ENCODE measurements around the gene MYADML2.

Gene MYADML2

DNA sequence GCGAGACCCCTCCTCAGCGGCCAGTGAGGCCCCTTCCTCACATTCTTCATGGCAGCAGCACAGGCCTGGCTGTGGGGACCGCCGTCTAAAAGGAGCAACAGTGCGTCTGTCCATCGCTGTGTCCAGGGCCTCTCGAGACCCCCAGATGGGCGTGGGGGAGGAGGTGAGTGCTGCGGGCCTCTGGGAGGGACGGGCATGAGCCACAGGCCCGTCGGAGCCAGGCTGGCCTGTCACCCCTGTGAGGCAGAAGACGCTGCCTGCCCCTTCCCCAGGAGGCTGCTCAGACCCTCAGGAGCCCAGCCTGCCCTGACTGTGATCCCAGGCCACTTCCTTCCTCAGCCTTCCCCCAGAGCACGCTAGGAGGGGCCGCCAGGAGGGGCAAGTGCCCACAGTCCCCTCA, 7.8 kb downstream of the MYADML2 start:
- no peak for DNase-seq (ENCODE audit: low read depth)

DNA sequence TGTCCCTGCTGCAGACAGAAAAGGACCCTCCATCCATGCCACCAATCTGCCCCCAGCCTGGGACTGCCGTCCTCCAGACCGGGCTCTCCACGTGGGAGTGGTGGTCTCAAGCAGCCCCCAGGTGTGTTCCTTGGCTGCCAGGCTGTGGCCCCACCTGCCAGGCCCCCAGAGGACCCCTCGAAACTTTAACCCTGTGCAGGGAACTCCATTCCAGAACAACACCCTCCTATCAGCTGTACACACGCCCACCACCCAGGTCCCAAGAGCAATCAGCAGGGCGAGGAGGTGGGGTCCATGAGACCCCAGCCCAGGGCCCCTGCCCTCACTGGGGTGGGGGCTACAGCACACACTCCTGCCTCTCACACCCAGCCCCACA, 11.3 kb downstream of the MYADML2 start:
- no peak for DNase-seq (ENCODE audit: low read depth)

DNA sequence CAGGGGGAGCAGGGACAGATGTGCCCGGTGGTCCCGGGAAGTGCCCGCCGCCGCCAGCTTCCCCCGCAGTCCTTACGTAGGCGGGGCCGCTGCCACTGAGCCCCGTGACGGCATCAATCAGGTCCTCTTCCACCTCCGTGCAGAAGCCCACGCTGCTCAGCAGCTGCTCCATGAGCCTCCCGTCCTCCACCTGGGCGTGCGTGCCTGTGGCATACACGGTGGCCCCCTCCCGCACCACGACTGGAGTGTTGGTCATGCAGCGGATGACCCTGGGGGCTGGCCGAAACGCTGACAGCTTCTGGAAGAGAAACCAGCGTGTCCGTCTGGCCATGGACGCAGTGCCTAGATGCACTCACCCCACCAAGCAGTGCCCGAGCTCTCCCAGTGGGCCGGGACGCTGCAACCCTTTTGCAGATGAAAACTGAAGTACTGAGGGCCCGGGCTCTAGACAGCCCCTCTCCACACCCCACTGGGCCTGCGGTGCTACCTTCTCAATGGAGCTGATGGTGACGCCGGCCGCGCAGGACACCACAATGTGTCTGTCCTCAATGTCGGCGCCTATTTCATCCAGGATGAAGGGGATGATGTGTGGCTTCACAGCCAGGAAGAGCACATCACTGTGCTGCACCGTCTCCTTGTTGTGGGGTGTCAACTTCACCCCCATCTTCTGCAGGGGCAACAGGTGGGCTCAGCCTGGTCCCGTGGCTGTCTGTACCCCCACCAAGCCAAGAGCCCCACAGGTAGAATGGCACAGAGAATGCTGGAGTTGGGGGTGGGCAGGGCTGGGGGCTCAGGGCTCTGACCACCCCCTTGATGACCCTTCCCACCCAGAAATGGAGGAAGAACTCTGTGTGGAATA, 12.0 kb downstream of the MYADML2 start:
- no peak for DNase-seq (ENCODE audit: low read depth)

DNA sequence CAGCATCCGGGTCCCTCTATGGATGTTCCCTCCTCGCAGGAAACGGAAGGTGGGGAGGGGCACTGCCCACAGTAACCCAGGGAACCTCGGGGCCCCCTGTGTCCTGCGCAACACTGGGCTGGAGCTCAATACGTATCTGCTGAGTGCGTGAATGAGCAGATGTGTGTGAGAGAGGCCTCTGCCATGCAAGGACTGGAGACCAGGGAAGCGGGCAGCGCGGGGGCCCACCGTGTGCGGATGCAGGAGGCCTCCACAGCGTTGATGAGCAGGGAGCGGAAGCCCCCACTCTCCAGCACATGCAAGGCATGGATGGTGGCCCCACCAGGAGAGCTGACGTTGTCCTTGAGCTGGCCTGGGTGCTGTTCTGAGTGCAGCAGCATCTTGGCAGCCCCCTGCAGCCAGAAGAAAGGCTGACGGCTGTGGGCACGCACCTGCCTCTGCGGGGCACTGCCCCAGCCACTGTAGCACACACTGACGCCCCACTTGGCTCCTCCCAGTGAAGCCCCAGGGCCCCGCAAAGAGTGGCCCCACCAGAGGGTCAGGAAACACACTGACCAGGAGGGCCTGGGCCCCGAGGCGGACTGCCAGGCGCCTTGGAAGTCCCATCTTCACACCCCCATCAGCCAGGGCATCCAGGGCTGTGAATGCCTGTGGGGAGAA, 12.8 kb downstream of the MYADML2 start:
- DNase-seq (ENCODE audit: low read depth), result no peak

DNA sequence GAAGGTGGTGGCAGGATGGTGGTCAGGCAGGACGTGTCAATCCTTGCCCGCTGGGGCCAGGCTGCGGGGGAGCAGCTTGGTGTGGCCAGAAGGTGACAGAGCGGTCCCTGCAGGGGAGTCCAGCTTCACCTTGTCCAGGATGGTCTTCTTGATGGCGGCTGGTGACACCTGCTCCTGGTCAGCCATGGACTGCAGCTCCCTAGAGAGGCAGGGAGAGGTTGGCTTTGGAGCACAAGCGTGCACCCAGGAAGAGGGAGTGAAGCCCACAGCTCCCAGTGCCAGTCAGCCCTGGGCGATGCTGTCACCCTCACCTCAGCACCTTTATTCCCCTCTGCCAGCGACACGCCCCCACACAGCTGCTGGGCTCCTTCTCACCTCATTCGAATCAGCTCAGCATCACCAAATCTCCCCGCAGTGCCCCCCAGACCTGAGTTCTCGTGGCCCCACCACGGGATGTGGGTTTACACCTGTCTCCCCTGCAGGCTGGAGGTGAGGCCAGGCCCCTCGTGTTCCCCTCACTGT, 13.8 kb downstream of the MYADML2 start:
- DNase-seq (ENCODE audit: low read depth), result no peak

DNA sequence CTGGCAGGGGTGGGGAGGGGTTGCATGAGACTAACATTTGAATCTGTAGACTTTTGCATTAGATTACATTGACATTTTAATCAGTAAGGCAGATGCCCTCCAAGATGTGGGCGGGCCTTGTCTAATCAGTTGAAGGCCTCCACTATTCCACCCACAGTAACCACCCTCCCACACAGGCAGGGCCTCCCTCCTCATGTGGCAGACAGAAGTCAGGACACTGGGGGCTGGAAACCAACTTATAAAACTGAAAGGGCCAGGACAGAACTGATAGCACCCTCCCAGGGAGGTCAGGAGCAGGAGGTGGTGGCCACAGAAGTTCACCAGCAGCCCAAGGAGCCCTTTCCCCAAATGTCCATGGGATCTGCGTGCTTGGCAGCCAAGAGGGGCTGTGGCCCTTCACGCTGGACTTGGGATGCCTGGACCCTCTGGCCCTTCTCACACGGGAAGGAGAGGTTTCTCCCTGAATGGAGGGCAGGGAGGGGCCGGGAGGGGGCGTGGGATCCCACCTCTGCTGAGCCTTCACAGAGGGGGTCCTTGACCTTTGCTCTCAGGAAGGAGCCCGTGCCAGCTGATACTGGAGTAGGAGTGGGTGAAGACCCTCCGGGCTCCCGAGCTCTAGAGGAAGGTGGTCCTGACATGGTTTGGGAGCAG, 14.6 kb downstream of the MYADML2 start:
- no peak for DNase-seq (ENCODE audit: low read depth)

DNA sequence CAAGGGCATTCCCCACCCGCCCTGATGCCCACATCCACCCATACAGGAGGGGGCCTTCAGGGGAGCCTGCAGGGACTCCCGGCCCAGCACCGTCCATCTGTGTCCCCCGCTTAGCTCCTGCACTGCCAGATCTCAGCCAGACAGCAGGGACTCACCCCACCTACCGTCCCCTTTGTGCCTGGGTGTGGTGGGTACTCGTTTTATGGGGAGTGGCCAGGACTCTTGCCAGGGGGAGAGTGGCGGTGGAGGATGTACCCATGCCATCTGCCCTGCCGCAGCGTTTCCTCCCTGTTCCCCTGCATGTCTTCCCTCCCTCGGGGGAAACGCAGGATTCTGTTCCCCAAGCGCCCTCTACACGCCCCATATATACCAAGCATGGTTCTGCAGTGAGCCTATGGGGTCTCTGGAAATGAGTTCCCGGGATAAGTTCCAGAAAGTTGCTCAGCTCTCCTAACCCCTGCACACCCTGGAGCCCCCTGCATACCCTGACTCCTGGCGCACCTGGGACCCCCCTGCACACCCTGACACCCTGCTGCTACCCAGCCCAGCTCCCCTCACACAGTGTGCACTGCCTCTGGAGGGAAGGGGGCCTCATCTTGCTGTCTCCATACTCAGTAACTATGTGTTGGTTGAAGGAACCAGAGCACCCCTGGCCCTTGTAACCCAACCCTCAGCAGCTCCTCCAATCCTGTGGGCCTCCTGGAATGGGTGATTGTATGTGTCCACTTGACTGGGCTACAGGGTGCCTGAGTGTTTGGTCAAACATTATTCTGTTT, 15.3 kb downstream of the MYADML2 start:
- DNase-seq (ENCODE audit: low read depth), result no peak

DNA sequence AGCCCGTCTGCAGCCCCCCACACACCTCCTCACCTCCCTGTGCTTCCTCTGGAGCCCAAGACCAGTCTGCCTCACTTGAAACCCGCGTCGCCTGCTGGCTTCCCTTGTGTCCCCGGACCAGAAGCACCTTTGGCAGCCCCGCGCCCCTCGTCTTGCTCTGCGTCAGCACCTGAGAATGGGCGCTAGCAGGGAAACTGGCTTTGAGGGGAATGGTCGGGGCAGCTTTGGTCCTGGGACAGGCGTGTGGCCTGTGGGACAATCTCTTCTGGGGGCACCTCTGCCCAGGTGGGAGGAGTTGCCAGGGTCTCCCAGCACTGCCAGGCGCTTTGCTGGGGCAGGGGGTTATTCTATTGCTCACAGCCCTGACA, 15.9 kb downstream of the MYADML2 start:
- no peak for DNase-seq (ENCODE audit: low read depth)

DNA sequence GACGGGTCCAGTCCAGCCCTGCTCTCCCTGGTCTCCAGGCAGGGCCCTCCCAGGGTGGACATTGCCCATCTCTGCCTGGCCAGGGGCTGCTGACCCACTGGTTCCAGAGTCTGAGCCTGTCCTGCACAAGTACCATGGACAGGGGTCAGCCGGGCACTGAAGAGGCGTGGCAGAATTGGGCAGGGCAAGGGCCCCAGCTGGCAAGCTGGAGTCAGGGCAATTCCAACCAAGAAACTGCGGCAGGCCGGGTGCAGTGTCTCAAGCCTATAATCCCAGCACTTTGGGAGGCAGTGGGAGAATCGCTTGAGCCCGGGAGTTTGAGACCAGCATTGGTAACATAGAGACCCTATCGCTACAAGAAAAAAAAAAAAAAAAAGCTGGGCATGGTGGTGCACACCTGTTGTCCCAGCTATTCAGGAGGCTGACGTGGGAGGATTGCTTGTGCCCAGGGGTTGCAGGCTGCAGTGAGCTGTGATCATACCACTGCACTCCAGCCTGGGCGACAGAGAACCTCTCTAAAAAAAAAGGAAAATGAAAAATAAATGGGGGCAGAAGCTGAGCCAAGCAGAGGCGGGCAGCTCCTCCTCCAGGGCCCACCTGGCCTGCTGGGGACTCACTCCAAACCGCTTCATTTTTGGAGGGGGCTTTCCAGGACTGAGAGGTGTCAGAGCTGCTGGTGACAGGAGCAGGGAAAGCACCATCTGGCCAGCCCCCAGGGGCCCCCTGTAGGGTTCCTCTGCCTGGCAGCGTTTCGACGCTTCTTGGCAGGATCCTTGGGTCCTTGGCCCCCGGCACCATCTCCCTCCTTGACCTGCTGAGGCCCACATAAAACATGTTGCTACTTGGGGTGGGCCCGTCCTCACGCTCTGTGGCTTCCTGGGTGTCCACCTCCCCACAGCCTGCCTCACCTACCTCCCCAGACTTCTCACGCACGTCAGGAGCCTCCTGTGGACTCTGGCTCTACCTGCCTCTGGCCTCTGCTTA, 16.6 kb downstream of the MYADML2 start:
- no peak for DNase-seq (ENCODE audit: low read depth)

DNA sequence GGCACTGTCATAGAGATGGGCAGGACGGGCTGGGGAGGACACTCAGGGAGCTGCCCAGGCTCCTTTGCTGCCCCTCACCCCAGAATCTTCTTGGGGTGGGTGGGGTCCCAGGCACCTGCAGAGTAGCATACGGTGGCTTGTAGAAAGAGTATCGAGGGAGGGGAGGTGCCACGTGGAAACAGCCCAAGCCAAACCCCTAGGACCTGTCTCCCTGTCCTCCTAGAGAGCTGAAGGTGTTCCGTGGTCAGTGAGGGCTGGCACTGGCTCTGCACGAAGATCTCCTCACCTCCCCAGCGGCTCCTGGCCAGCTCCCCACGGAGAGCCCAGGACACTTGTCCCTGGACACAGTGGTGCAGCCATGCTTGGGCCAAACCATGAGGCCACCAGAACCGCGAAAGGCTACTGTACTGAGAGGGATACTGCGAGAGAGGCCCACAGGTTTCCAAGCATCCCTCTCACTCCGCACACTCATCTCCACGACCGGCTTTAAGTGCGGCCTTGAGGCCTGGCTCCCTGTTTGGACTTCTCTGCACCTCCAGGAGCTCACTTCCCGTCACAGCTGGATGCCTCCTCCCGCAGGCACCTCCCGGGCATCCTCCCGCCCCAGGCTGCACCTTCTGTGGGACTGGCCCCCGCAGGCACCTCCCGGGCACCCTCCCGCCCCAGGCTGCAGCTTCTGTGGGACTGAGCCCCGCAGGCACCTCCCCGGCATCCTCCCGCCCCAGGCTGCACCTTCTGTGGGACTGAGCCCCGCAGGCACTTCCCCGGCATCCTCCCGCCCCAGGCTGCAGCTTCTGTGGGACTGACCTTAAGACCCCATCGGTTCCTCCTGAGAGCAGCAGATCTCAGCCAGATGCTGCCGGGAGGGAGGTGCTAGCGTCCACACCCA, 17.5 kb downstream of the MYADML2 start:
- no peak for DNase-seq (ENCODE audit: low read depth)

DNA sequence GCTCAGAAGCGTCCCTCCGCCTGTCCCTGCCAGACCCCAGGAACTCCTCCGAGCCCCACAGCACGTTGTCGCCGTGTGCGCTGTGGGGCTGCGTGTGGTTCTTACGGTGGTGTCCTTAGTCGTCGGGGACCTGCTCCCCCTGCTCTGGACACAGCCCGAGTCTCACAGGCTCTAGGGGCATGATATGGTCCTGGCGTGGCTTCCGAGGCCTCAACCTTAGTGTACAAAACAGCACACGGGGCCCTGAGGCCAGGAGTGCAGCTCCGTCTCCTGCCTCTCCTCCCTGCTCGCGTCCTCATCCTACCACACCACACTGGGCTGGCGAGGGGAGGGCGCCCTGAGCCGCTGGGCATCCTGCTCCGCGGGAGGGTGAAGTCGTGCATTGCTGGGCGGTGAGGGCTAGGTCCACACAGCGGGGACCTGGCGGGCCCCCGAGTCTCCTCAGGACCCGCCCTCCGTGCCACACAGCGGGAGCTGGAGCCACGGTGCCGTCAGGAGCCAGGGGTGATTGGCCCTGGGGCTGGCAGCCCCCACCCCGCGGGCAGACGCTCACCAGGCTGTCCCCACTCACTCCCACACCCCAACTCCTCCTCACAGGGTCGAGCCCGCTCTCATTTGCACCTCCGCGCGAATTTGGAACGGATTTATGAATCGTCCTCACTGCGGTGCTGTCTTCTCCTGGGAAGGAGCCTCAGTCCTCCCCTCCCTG, 18.3 kb downstream of the MYADML2 start:
- no peak for DNase-seq (ENCODE audit: low read depth)

DNA sequence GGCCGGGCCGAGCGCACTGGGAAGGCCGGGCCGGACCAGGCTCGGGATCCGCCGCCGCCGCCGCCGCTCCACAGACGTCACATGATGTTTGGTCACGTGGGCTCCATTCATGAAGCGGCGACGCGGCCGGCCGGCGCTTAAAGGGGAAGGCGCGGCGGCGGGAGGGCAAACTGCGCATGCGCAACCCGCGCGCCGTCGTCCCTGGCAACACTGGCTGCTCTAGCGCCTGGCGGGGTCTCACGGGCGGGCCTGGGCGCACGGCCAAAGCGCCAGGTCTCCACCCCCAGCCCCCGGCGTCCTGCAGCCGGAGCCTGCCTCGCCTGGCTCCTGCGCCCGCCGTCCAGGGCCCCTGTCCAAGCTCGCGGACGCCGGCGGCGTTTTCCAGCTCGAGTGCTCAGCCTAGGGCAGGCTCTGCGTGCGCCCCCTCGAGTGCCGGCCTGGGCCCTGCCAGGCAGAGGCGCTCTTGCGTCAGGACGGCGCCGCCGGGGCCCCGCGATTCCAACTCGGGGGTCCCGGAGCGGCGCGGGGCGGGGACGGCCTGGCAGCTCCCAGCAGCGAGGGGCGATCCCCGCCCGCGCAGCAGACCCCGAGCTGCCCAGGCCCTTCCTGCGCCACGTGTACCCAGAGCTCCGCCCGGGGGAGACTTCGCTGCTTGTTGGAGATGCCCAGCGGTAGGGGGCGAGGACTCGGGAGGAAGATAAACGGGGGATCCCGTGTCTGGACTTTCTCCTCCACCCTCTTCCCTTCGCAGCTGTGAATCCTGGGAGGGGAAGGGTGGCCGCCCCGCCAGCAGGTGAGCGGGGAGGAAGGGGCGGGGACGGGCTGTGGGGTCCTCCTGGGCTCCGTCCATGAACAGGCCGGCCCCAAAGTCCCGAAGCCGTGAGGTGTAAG, 19.1 kb downstream of the MYADML2 start, which contains the start of gene MAFG:
Gene MAFG, minus strand, starts transcription at position 83 of the 891 bp plus-strand sequence. CDS start 4,550 bp downstream, outside the sequence.
- DNase-seq (ENCODE audit: low read depth), result peak; percentile 93

DNA sequence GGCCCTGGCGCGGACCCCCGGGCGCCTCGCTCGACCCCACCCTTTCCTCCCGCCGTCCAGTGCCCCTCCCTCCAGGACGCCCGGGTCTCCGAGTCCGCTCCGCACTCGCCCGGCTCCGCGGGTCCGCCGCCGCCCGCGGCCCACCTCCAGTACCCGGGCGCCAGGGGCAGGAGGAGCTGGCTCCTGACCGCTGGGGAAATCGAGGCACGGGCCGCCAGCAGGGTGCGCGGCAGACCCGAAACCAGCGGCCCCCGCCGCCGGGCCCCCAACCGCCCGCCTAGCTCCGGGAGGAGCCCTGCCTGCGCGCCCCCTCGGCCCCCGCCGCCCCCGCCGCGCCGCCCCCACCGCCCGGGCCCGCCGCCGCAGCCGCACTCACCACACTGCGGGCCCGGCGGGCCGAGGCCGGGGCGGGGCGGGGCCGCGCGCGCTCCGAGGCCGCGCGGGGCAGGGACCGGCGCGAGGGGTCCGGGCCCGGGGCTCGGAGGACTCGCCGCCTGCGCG, 19.8 kb downstream of the MYADML2 start:
- no peak for DNase-seq (ENCODE audit: low read depth)

DNA sequence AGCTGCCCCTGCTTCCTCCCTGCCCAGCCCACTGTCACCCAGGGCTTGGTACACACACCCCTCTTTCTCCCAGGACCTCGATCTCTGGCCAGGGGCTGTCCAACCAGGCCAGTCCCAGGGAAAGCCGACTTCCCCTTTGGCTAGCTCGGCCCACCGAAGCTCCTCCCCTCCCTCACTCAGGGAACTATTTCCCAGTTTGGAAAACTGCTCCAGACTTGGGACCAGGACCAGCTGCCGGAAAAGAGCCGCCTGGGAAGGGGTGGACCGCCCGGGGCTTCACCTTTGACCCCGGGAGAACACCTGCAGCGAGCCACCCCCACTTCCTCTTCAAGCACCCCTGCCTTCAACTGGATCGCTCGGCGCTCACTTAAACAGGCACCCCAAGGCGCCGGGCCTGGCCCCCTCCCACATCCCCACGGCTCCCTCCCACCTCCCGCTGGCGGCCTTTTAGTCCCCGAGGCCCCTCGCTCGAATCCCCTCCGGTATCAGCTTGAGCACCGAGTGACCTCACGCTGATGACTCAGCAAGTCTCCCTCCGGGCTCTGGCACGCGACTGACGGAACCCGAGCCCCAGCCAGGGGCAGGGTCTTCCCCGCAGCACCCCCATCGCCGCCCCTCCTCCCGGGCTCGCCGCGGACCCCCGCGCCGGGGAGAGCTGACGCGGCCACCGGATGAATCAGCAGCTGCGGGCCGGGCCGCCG, 20.4 kb downstream of the MYADML2 start:
- DNase-seq (ENCODE audit: low read depth), result peak; percentile 89

DNA sequence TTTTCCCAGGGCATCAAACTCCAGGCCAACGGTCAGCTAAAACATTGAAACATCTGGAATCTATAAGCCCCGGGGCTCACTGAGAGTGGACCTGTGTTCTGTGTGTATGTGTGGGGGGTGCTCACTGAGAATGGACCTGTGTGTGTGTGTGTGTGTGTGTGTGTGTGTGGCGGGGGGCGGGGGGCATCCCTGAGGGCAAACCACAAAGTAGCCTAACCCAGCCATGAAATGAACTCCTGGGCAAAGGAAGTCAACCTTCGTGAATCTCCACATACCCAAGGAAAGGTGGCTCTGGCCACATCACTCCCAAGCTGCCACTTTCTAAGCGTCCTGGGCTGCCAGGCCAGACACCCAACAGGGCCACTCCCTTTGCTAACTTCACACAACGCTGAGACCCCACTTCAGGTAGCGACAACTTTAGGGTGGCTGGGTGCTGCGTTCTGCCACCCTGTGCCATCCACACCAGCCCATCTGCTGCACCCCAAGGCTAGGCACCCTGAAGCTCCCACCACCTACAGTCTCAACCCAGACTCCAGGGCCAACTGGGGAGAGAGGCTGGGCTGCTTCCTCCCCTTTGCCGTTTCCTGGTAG, 21.1 kb downstream of the MYADML2 start:
- no peak for DNase-seq (ENCODE audit: low read depth)

DNA sequence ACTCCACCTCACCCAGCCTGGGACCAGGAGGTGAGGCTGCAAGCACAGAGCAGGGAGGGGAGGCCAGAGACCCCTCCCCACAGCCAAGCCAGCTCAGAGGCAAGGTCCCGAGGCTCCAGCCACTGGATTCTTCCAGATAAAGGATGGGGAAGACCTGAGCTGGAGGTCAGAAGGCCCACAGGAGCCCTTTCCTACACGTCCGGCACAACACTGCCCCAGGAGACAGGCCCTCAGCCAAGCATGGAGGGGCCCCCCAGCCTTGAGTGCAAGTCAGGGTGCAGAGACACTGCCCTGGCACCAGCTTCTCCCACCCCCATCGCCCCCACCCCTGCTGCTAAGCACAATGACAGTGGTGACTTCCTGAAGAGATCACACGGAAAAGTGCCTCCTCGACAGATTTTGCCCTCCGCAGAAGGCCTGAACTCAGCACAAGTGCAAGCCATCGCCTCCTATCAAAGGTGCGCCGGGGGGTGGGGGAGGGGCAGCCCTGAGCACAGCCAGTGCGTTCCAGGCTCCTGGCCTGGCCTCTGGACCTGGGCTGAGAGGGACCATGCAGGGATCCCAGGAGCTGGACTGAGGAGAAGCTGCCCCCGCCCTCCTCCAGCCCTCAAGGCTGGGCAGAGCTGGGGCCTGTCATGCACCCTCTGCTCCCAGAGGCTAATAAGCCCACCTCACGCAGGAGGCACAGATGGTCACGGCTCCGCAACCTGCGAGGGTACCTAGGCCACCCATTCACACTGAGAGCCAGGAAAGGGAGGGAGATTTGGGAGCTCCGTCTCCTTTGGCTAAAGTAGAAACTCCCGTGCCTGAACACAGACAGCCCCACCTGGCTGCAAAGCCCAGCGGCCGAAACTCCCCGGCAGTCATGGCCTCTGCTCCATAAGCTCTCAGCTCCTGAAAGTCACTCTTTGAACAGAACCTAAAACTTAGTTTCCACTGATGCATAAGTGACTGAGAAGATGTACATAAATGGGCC, 22.2 kb downstream of the MYADML2 start:
- no peak for DNase-seq (ENCODE audit: low read depth)
